HG03432 (cell line): Measurements from ENCODE around the gene JAM3.
"Not testable (repeated sequence)": the region's sequence is repeated elsewhere in the genome, so short reads cannot be mapped to it uniquely, and the experiment has no call there.

ENCODE experiments used
- ATAC-seq: cut with Tn5 transposase; IDR thresholded peaks from one replicate; pipeline ENCODE4 v1.9.1; 2021; ENCODE audit warnings: mild to moderate bottlenecking, moderate library complexity; ENCODE audit not compliant: unreplicated experiment

Gene JAM3

DNA sequence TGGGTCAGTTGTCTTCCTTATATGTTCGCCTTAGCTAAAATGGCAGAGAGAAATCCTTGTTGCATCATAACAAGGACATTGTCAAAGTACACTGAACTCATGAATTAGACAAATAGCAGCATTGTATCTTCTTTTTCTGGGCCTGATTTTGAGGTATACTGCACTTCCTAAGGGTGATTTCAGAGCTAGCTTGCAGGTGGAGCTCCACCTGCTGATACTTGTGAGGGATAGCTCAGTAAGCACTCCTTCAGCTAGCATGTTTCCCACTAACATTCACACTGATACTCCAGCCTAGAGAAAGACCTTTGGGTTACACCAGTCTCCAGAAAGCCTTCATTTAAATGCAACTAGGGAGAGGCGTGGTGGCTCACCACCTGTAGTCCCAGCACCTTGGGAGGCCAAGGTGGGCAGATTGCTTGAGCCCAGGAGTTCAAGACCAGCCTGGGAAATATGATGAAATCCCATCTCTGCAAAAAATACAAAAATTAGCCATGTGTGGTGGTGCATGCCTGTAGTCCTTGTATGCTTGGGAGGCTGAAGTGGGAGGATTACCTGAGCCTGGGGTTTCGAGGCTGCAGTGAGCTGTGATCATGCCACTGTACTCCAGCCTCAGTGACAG, 29.8 kb downstream of the JAM3 start:
- ATAC-seq = no peak

- no peak for ATAC-seq
Measured at GRCh38 chr11:134100171-134100570, 31.3 kb downstream of the JAM3 start.

DNA sequence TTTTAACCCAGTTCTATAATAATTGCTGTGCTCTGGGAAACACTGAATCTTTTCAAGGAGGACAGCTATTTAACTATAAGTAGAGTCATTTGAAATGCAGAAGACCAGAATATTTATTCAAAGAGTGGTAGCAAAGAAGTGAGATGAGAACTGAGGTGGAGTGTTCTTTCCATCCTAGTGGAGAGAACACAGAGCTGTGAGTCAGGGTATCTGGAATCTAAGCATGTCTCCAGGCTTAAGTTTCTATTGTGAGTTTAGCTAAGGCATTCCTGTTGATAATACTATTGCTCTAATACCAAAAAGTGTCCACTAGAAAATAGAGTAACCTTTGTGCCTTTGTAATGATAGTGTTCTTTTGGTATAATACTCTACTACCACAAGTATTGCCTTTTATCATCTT, 32.4 kb downstream of the JAM3 start:
- no peak for ATAC-seq

DNA sequence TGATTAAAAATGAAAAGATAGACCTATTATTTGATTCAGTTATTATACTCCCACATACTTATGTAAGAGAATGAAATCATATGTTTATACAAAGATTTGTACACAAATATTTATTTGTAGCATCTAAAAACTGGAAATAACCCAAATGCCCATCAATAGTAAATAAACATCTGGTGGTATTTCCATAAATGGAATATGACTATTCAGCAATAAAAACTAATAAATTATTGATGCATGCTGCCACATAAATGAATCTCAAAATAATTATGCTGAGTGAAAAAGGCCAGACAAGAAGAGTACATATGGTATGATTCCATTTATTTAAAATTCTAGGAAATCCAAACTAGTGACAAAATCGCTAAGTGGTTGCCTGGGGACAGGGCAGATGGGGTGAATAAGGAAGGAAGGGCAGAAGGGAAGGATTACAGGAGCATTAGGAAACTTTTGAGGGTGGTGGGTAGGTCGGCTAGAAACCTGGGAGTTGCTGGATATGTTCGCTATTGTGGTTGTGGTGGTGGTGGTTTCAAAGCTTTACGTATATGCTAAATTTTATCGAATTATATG, 41.5 kb downstream of the JAM3 start:
- ATAC-seq = no peak

GRCh38 chr11:134113787-134114186, 44.9 kb downstream of the JAM3 start:
- ATAC-seq = not testable (repeated sequence)

DNA sequence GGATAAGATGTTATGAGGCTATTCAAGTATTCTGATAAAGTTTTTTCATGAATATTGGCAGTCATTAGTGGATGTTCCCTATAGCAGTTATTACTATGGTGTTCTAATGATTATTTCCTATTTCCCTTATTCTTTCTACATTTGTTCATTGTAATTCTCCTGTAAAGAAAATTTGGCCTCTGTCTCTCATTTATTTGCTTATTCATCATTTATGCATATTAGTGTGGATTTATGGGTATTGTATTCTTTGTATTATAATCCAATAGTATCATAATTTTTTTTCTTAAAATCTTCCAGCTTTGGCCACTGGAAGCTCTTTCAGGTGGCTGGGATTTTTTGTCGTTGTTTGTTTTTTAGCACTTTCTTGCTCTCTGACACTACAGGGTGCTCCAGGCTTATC, 47.3 kb downstream of the JAM3 start:
- no peak for ATAC-seq

DNA sequence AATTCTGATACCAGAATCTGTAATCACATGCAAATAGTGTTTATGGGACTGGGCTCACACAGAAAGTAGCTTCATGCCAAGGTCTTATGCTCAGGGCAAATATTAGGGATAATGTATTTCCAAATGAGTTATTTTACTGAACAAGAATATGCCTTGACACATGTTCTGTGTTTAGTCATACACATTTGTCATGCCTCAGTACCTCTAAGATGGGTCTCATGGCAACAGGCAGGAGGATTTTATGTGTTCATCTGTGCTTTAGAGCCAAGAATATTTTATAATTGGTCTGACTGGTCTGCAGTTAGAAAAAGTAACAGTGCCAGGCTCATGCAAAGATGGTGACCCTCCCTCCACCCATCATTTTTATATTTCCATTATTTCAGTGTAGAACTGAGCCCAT, 49.1 kb downstream of the JAM3 start:
- ATAC-seq = no peak

DNA sequence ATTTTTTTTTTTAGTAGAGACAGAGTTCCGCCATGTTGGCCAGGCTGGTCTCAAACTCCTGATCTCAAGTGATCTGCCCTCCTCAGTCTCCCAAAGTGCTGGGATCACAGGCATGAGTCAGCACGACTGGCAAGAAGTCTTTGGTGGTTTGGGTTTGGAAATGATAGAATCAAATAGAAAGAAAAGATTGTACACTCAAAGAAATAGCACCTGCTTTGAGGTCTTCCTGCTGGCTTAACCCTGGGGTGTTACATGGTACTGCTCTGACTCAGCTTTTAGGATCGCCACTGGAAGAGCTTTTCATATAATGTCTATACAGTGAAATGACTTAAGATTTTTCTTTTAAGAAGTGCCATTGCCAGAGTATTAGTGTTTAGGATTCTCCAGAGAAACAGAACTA, 50.2 kb downstream of the JAM3 start:
- no peak for ATAC-seq

DNA sequence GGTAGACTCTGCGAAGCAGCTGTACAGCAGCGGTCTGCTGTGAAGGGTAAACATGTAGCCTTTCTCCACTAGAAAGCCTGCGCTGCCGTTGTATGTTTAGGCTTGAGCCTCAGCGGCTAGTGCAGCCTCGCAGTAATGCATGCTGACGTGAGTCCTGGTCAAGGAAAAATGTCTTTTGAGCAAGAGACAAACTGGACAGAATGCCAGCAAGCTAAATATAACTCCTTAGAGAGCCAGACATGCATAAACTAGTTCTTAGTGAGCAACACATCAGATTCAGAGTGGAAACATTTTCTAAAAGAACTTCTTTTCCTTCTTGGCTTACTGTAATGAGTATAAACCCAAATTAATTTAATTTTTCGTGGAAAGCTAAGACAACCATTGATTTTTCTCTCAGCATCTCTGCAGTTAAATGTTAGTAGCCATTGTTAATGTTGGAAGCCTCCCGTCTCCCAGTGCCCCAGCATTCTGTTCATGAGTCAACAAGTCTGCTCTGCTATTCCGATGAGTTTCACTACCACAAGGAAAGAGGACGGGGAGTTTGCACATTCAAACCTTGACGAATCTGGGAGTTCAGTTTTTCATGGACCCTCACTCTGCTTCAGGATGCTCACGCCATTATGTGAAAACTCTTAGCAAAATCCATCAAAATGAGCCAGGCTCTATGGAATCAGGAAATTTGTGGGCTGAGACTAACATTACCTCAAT, 51.4 kb downstream of the JAM3 start:
- ATAC-seq = no peak

- ATAC-seq = no peak
Measured at GRCh38 chr11:134120921-134121526, 52.2 kb downstream of the JAM3 start.

DNA sequence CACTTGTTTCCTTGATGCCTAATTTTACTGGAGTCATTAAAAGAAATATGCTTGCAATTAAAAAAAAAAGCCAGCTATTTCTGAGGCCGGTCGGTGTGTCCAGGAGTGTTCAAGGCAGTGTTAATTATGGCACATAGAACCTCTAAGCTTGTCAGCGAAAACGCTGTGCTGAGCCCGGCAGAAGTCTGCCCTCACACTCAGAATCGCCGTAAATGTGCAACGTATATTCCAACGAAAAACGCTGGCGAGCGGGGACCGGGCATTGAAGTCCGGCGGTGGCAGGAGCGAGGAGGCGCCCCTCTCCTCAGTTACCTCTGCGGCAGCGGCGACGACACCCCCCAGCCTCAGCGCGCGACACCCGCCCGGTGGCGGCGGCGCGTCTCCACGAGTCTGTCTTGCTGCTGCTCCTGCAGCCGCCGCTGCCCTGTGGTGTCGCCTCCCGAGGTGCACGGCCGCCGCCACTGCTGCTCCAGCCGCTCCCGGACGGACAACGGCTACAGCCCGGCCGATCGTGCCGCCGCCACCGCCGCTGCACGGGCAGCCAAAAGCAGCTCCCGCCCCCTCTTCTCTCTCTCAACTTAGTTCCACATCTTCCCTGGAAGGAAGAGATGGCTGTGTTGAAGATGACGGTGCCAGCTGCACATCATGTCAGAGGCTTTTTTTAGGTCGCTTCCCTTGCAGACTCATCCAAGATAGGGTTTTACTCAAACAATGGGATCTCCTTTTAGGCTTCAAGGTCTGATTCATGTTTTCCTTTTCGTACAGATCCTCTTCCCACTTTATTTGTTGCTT, 56.0 kb downstream of the JAM3 start:
- ATAC-seq = no peak

- ATAC-seq = no peak
Measured at GRCh38 chr11:134125507-134125906, 56.6 kb downstream of the JAM3 start.

DNA sequence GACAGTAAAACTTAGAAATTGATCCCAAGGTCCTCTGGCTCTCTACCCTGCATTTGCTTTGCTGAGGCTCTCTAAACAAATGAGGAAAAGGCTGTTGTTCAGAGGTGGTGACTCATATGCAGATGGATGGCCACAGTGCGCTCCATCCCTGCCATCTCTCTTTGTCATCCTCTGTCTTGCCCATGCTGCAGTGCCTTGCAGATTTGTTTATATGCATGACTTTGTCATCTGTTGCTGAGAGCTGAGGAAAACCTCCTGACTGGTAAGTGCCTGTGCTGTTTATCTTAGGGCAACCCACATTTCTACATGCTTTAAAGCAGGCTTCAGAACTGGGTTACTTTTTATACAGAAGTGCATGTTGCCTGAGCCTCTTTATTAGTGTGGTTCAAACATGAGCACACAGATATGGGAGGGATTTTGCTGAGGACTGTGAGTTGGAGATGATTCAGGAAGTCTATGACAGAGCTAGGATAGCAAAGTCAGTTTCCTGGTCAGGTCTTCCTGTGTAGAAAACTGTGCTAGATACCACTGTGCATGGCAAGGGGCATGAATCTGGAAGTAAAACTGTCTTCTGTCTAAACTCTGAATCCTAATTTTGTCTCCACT, 57.4 kb downstream of the JAM3 start:
- no peak for ATAC-seq

DNA sequence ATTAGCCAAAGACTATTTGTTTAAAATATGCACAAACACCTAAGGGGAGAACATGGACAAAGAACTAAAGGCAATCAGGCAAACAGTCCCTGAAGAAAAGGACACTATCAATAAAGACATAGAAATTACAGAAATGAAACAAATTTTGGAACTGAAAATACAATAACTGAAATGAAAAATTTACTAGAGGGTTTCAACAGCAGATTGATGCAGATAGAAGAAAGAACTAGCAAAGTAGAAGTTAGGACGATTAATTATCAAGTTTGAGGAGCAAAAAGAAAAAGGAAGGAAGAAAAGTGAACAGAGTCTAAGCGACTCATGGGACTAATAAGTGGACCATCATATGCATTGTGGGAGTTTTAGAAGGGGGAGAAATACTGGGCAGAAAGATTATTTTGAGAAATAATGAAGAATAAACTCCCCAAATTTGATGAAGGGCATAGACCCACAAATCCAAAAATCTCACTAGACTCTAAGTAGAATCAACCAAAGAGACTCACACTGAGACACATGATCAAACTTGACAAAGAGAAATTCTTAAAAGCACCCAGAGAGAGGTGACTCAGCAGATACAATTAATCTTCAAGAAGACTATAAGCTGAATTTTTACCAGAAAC, 62.9 kb downstream of the JAM3 start:
- ATAC-seq = no peak

- ATAC-seq = no peak
Measured at GRCh38 chr11:134132808-134133207, 63.9 kb downstream of the JAM3 start.

- no peak for ATAC-seq
Measured at GRCh38 chr11:134134167-134134566, 65.3 kb downstream of the JAM3 start.

- ATAC-seq = no peak
Measured at GRCh38 chr11:134138376-134138775, 69.5 kb downstream of the JAM3 start.

- no peak for ATAC-seq
Measured at GRCh38 chr11:134139303-134139872, 70.5 kb downstream of the JAM3 start.

GRCh38 chr11:134139873-134140331, 71.0 kb downstream of the JAM3 start:
- no peak for ATAC-seq

GRCh38 chr11:134140961-134141490, 72.2 kb downstream of the JAM3 start:
- no peak for ATAC-seq
